ENCODE results near the gene EVC. TPM values are rescaled to one million over a fixed set of nuclear protein-coding genes. Genes with fewer than 3 reads are reported as not detected.

The EVC gene
- total and polyA plus RNA-seq, 2 donors = 18.7 to 27.2 TPM

DNA sequence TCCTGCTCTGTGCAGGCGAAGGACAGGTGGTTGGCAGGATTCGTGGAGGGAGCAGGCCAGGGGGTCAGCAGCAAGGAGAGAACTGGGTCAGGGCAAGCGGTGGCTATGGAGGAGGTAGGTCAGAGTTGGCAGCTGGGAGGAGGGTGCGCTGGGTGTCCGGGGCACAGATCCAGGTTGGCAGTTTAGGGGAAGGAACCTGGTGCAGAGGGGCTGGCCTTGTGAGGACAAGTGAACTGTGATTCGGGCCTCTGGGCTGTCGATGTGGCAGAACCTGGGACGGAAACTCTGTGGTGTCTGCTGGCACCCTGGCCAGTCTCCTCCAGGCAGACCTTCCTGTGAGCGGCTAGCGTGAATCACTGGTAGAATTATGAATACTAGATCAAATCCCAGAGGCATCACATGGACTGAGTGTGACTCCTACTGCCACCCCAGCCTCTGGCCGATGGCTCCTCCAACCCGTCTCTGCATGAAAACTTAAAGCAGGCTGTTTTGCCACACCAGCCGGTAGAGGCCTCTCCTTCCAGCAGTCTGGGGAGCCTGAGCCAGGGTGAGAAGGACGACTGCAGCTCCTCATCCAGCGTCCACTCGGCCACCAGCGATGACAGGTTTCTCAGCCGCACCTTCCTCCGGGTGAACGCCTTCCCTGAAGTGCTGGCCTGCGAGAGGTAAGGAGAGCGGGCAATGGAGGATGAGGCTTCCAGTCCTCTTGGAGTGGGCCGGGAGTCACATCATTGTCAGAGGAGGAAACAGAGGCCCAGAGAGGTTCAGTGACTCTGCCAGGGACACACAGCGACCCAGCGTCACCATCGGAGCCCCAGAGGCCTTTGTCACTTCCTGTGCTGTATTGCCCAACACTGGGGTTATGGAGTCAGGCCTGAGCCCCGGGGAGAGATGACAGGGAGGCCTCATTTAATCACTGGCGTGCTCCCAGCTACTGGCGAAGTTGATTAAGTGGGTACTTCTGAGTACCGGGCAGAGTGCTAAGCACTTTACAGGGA, 20.3 kb downstream of the EVC start:
- no peaks in the 10 kb centered on the region for H3K4me1 ChIP-seq (ENCODE audit: insufficient read depth)
- H3K27ac ChIP-seq (ENCODE audit: low read depth) = no peak overlapping the region
- no peaks in the 10 kb centered on the region for H3K36me3 ChIP-seq (ENCODE audit: insufficient read depth)
- H3K4me3 ChIP-seq (ENCODE audit: low read depth, low read length) = no peak overlapping the region
- no peak for DNase-seq (ENCODE audit: extremely low spot score)
- 93% methylated on average over 30 of the region's 30 CpGs for WGBS

GRCh38 chr4:5732158-5732557, 21.2 kb downstream of the EVC start:
- Histone ChIP-seq H3K27ac (ENCODE audit: low read depth) (no peak overlapping the region), H3K4me1 (ENCODE audit: insufficient read depth) (no peaks in the 10 kb centered on the region), H3K36me3 (ENCODE audit: insufficient read depth) (no peaks in the 10 kb centered on the region), H3K4me3 (ENCODE audit: low read depth, low read length) (no peak overlapping the region)
- WGBS = 92% methylated on average over 10 of the region's 10 CpGs
- DNase-seq (ENCODE audit: extremely low spot score) = no peak

DNA sequence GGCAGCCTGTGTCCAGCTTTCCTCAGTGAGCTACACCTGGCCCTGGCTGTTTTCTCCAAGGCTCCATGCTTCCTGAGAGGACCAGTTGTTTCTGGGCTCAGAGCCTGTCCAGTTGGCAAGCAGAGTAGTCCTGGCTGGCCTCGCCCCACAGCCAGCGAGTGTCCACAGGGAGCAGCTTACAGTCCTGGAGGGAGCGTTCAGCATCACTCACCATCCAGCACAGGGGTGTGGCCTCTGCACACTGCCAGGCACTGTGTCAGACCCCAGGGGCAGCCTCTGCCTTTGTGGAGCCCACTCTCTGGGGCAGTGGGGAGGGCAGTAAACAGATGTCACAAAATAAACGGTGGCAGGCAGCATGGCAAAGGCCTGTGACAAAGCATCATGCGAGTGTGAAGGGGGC, 23.9 kb downstream of the EVC start:
- Histone ChIP-seq H3K36me3 (ENCODE audit: insufficient read depth) (no peaks in the 10 kb centered on the region), H3K4me3 (ENCODE audit: low read depth, low read length) (no peak overlapping the region), H3K4me1 (ENCODE audit: insufficient read depth) (no peaks in the 10 kb centered on the region), H3K27ac (ENCODE audit: low read depth) (no peak overlapping the region)
- DNase-seq (ENCODE audit: extremely low spot score) = no peak
- WGBS = 77% methylated on average over 5 of the region's 5 CpGs

DNA sequence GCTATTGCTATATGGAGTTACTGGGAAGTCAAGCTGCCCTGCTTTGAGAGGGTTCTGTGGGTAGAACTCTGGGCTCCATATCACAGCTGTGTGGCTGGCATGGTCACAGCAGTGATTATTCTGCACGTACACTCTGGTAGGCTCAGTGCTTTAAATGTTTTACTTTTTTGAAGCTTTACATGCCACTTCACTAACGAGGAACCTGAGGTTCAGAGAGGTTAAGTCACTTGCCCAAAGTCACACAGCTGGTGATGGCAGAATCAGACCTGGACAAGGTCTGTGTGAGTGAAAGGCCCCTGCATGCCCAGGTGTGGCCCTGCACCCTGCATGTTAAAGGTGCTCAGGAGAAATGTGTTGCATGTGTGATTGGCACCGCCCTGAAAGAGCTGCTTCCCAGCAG, 24.5 kb downstream of the EVC start:
- WGBS = 81% methylated on average over 3 of the region's 3 CpGs

DNA sequence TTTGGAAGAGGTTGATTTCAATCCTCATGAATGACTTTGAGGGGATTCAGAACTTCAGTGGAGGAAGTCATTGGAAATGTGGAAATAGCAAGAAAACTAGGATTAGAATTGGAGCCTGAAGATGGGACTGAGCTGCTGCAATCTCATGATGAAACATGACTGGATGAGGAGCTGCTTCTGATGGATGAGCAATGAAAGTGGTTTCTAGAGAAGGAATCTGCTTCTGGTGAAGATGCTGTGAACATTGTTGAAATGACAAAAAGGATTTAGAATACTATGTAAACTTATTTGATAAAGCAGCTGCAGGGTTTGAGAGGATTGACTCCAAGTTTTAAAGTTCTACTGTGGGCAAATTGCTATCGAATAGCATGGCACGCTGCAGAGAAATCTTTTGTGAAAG, 27.1 kb downstream of the EVC start:
- H3K4me1 ChIP-seq (ENCODE audit: insufficient read depth) = no peaks in the 10 kb centered on the region
- no peak overlapping the region for H3K27ac ChIP-seq (ENCODE audit: low read depth)
- 99% methylated on average over 2 of the region's 2 CpGs for WGBS
- no peak overlapping the region for H3K4me3 ChIP-seq (ENCODE audit: low read depth, low read length)
- DNase-seq (ENCODE audit: extremely low spot score) = no peak
- H3K36me3 ChIP-seq (ENCODE audit: insufficient read depth) = peaks cover 1% of the 10 kb centered on the region

More for the DNA sequence above, 24.5 kb downstream of the EVC start:
- H3K4me3 ChIP-seq (ENCODE audit: low read depth, low read length) = no peak overlapping the region
- DNase-seq (ENCODE audit: extremely low spot score) = no peak
- no peak overlapping the region for H3K27ac ChIP-seq (ENCODE audit: low read depth)
- no peaks in the 10 kb centered on the region for H3K36me3 ChIP-seq (ENCODE audit: insufficient read depth)
- no peaks in the 10 kb centered on the region for H3K4me1 ChIP-seq (ENCODE audit: insufficient read depth)

GRCh38 chr4:5742388-5742787, 31.4 kb downstream of the EVC start:
- H3K4me3 ChIP-seq (ENCODE audit: low read depth, low read length) = no peak overlapping the region
- no peaks in the 10 kb centered on the region for H3K4me1 ChIP-seq (ENCODE audit: insufficient read depth)
- H3K36me3 ChIP-seq (ENCODE audit: insufficient read depth) = peaks cover 1% of the 10 kb centered on the region
- no peak for DNase-seq (ENCODE audit: extremely low spot score)
- no peak overlapping the region for H3K27ac ChIP-seq (ENCODE audit: low read depth)
- 99% methylated on average over 2 of the region's 2 CpGs for WGBS

GRCh38 chr4:5742968-5743367, 32.0 kb downstream of the EVC start:
- no peak overlapping the region for H3K4me3 ChIP-seq (ENCODE audit: low read depth, low read length)
- H3K27ac ChIP-seq (ENCODE audit: low read depth) = no peak overlapping the region
- no peaks in the 10 kb centered on the region for H3K4me1 ChIP-seq (ENCODE audit: insufficient read depth)
- DNase-seq (ENCODE audit: extremely low spot score) = no peak
- 94% methylated on average over 2 of the region's 2 CpGs for WGBS
- H3K36me3 ChIP-seq (ENCODE audit: insufficient read depth) = peaks cover 1% of the 10 kb centered on the region

DNA sequence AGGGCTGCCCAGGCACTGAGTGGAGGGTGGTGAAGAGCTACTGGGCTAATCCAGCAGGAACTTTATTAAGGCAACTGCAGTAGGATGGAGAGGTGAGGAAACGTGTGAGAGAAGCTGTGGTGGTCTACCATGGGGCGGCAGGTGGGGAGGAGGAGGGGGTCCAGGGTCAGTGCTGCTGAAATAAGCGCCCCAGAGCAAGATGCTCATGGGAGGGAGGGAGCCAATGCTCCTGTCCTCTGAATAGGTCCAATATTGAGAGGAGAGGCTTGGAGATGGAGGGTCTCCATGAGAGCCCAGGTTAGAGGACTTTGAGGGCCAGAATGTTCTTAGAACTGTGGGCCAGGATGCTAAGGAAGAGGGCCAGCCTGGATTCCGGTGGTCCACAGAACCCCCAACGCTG, 35.2 kb downstream of the EVC start:
- Histone ChIP-seq H3K27ac (ENCODE audit: low read depth) (no peak overlapping the region), H3K4me3 (ENCODE audit: low read depth, low read length) (no peak overlapping the region), H3K36me3 (ENCODE audit: insufficient read depth) (peaks cover under 1% of the 10 kb centered on the region), H3K4me1 (ENCODE audit: insufficient read depth) (no peaks in the 10 kb centered on the region)
- WGBS = 96% methylated on average over 5 of the region's 5 CpGs
- no peak for DNase-seq (ENCODE audit: extremely low spot score)

- no peaks in the 10 kb centered on the region for H3K4me1 ChIP-seq (ENCODE audit: insufficient read depth)
- WGBS = 65% methylated on average over 12 of the region's 12 CpGs
- no peak overlapping the region for H3K4me3 ChIP-seq (ENCODE audit: low read depth, low read length)
- DNase-seq (ENCODE audit: extremely low spot score) = no peak
- H3K27ac ChIP-seq (ENCODE audit: low read depth) = no peak overlapping the region
- no peaks in the 10 kb centered on the region for H3K36me3 ChIP-seq (ENCODE audit: insufficient read depth)
Observed at GRCh38 chr4:5746829-5747737, 36.1 kb downstream of the EVC start.

- Histone ChIP-seq H3K4me1 (ENCODE audit: insufficient read depth) (no peaks in the 10 kb centered on the region), H3K4me3 (ENCODE audit: low read depth, low read length) (no peak overlapping the region), H3K27ac (ENCODE audit: low read depth) (no peak overlapping the region), H3K36me3 (ENCODE audit: insufficient read depth) (no peaks in the 10 kb centered on the region)
- 20% methylated on average over 11 of the region's 11 CpGs for WGBS
- DNase-seq (ENCODE audit: extremely low spot score) = no peak
Observed at GRCh38 chr4:5747738-5748375, 36.9 kb downstream of the EVC start.

GRCh38 chr4:5749568-5749967, 38.6 kb downstream of the EVC start:
- H3K4me1 ChIP-seq (ENCODE audit: insufficient read depth) = no peaks in the 10 kb centered on the region
- H3K36me3 ChIP-seq (ENCODE audit: insufficient read depth) = no peaks in the 10 kb centered on the region
- DNase-seq (ENCODE audit: extremely low spot score) = no peak
- 84% methylated on average over 9 of the region's 9 CpGs for WGBS
- H3K27ac ChIP-seq (ENCODE audit: low read depth) = no peak overlapping the region
- H3K4me3 ChIP-seq (ENCODE audit: low read depth, low read length) = no peak overlapping the region

DNA sequence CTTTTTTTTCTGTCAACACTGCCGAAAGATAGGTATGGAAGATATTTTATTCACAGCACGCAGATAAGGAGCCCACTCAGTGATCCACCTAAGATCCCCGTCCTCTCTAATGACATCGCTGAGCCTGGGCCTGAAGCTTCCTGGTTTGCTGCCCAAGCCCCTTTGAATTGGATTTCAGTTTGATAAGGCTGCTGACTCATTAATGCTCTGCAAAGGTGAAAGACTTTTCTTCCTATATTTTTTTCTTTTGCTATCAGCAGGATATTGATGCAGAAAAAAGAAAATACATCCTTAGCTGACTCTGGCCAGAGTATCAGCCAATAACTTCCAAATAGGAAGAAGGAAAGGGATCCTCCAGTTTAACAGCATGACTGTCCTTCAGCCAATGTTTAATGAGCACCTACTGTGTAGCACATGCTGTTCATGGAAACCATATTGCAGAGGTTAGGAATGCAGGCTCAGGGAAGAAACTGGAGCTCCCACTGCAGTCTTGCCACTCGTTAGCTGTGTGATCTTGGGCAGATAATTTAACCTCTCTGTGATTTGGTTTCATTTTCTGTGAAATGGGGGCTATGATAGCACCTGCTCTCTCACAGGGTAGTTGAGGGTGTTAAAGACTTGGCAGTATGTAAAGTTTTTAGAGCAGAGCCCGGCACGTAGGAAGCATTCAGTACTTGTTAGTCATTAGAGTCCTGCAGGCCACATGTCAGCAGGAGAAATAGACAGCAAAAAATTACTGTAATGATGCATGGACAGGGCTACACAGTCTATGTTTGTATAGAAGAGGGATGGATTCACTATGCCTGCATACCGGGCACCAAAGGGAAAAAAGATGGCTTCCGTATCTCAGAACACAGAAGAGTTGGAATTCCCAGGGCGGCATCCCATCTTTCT, 39.3 kb downstream of the EVC start:
- DNase-seq (ENCODE audit: extremely low spot score) = no peak
- Histone ChIP-seq H3K4me3 (ENCODE audit: low read depth, low read length) (no peak overlapping the region), H3K36me3 (ENCODE audit: insufficient read depth) (no peaks in the 10 kb centered on the region), H3K27ac (ENCODE audit: low read depth) (no peak overlapping the region), H3K4me1 (ENCODE audit: insufficient read depth) (no peaks in the 10 kb centered on the region)
- 90% methylated on average over 10 of the region's 10 CpGs for WGBS

Data from urinary bladder (tissue), 4 donors.